ENCODE results near the gene WNT5B. TPM values are rescaled to one million over a fixed set of nuclear protein-coding genes. Genes with fewer than 3 reads are reported as not detected.

The WNT5B gene
- total and polyA plus RNA-seq, 9 of the 15 experiments (the other 6 are each of a cell fraction or from before 2014, with no cell fraction given), result 0.42 to 16.8 (median 5.4) TPM

- Histone ChIP-seq H3K27me3 (ENCODE audit: control insufficient read depth in 2 of 2, insufficient read depth in 2 of 2, low read length in 2 of 2) (no peaks in the 10 kb centered on the region), H3K9me3 (replicated peaks; ENCODE audit: control insufficient read depth, insufficient read depth, low read depth, low read length) (no peaks in the 10 kb centered on the region), H3K4me3 (no peak overlapping the region), H3K9ac (ENCODE audit: insufficient read depth in 1 of 2, low read depth in 2 of 2, low read length in 2 of 2) (no peak overlapping the region), H4K20me1 (replicated peaks; ENCODE audit: control insufficient read depth, insufficient read depth, low read length) (no peaks in the 10 kb centered on the region), H3K4me2 (ENCODE audit: insufficient read depth, low read length) (no peak overlapping the region), H3K36me3 (ENCODE audit: control insufficient read depth, insufficient read depth, low read length) (no peaks in the 10 kb centered on the region; the same call in 2 of the 3 replicates), H3K9me1 (ENCODE audit: control insufficient read depth, insufficient read depth, low read length) (no peaks in the 10 kb centered on the region), H3K79me2 (ENCODE audit: control insufficient read depth, insufficient read depth, low read length) (no peaks in the 10 kb centered on the region), H3K4me1 (replicated peaks in 1 of 2; ENCODE audit: control insufficient read depth in 2 of 2, insufficient read depth in 2 of 2, low read length in 2 of 2) (peaks cover 18 to 19% of the 10 kb centered on the region in 2 experiments), H2AFZ (ENCODE audit: low read depth, low read length) (no peak overlapping the region), H3K27ac (ENCODE audit: extremely low read depth, low read depth, low read length) (no peak overlapping the region)
- ATAC-seq, result no peak
- ChIA-PET CTCF (ENCODE audit: low intra/inter-chr PET ratio) (no interaction called here), POLR2A (interaction anchor here (1.3 to 1.4 kb wide), 2 partner anchors 12 to 13 kb away, joined by 3 to 5 read pairs; no protein-coding TSS in a partner anchor)
- no TSS peak for BruUV-seq (replicated peaks)
- in situ Hi-C loops (cut with MboI), result no loop called here
- intact Hi-C loops (cut with micrococcal nuclease), result no loop called here
- DNase-seq (ENCODE audit: extremely low read depth in 1 of 4, low spot score in 3 of 4), result no peak
- FAIRE-seq, result no peak
- TF ChIP-seq ILF3 (IDR thresholded peaks at IDR 0.05; ENCODE audit: borderline replicate concordance), result no peak
- no peak for TF ChIP-seq PPARD (CRISPR knock-in tag; IDR thresholded peaks at IDR 0.05)
- no peak for TF ChIP-seq CBX3 (IDR thresholded peaks at IDR 0.05; ENCODE audit: borderline replicate concordance in 1 of 2, low read length in 2 of 2)
- TF ChIP-seq MCM3 (IDR thresholded peaks at IDR 0.05), result no peak
- no peak for TF ChIP-seq MYC (IDR thresholded peaks at IDR 0.05; ENCODE audit: low read depth, low read length)
- no peak for TF ChIP-seq MYC (CRISPR knock-in tag; IDR thresholded peaks at IDR 0.05; ENCODE audit: borderline replicate concordance, low read depth)
- TF ChIP-seq ZNF395 (CRISPR knock-in tag; IDR thresholded peaks at IDR 0.05), result no peak
- no peak for TF ChIP-seq NRF1 (conservative IDR thresholded peaks at IDR 0.05 in 1 of 2, IDR thresholded peaks at IDR 0.05 in 1 of 2)
- TF ChIP-seq SAFB (IDR thresholded peaks at IDR 0.05; ENCODE audit: borderline replicate concordance, low read depth, low read length), result no peak
- TF ChIP-seq SMC3 (conservative IDR thresholded peaks at IDR 0.05; ENCODE audit: insufficient read depth, low read depth, low read length), result no peak
- no peak for TF ChIP-seq KDM5B (IDR thresholded peaks at IDR 0.05; ENCODE audit: insufficient replicate concordance, low read depth, low read length)
- no peak for TF ChIP-seq TCF7L2 (IDR thresholded peaks at IDR 0.05; ENCODE audit: low read depth, low read length)
- no peak for TF ChIP-seq FOXJ3 (CRISPR knock-in tag; IDR thresholded peaks at IDR 0.05)
- TF ChIP-seq PHB (CRISPR knock-in tag; IDR thresholded peaks at IDR 0.05), result no peak
- no peak for TF ChIP-seq ETV6 (IDR thresholded peaks at IDR 0.05; ENCODE audit: borderline replicate concordance in 1 of 2, low read depth in 2 of 2, low read length in 1 of 2)
- no peak for TF ChIP-seq ETV6 (CRISPR knock-in tag; IDR thresholded peaks at IDR 0.05; ENCODE audit: borderline replicate concordance)
- WGBS (ENCODE audit: insufficient coverage, low coverage, missing lambda C conversion rate), result 73% methylated on average over 6 of the region's 7 CpGs
Measured at GRCh38 chr12:1643905-1644533, 15.0 kb downstream of the WNT5B start.

Data from K562 (cell line).